Neural cell (in vitro differentiated cells): Measurements from ENCODE around the gene SIL1. TPM values are rescaled to one million over a fixed set of nuclear protein-coding genes. Genes with fewer than 3 reads are reported as not detected.
"Not testable (repeated sequence)": the region's sequence is repeated elsewhere in the genome, so short reads cannot be mapped to it uniquely, and the experiment has no call there.

Experiments used
- H2AFZ ChIP-seq: fragments of 200-600, 300-800 bp; sonication (generic), shearing (Covaris generic); 2 replicates; pipeline ENCODE4 v1.6.0; 2014; ENCODE audit warnings: low read depth, mild to moderate bottlenecking, antibody characterized with exemption, low read length, moderate library complexity
- H3F3A ChIP-seq: fragments of 200-600 bp; shearing (Covaris generic); 2 replicates; pipeline ENCODE4 v1.6.1; 2016; ENCODE audit warnings: mild to moderate bottlenecking, moderate library complexity, mixed read lengths, antibody characterized with exemption, low read length; ENCODE audit not compliant: insufficient read depth, poor library complexity, severe bottlenecking
- H3K27ac ChIP-seq: fragments of 200-600, 300-800 bp; sonication (generic), shearing (Covaris generic); 2 replicates; pipeline ENCODE4 v1.5.1; 2014; ENCODE audit warnings: mild to moderate bottlenecking, low read length, moderate library complexity
- H3K27me3 ChIP-seq: fragments of 300-800, 200-600 bp; sonication (generic), shearing (Covaris generic); 2 replicates; pipeline ENCODE4 v1.6.0; 2014; ENCODE audit warnings: mild to moderate bottlenecking, low read depth, low read length, moderate library complexity; ENCODE audit not compliant: insufficient read depth
- H3K36me3 ChIP-seq: fragments of 300-800, 200-600 bp; sonication (generic), shearing (Covaris generic); 2 replicates; pipeline ENCODE4 v1.5.1; 2014; ENCODE audit warnings: mild to moderate bottlenecking, antibody characterized with exemption, low read length, moderate library complexity; ENCODE audit not compliant: insufficient read depth
- H3K4me2 ChIP-seq: fragments of 300-800, 200-600 bp; sonication (generic), shearing (Covaris generic); 2 replicates; pipeline ENCODE4 v1.6.0; 2014; ENCODE audit warnings: mild to moderate bottlenecking, low read length
- H3K4me3 ChIP-seq: fragments of 300-800, 200-600 bp; sonication (generic), shearing (Covaris generic); 2 replicates; pipeline ENCODE4 v1.5.1; 2014; ENCODE audit warnings: mild to moderate bottlenecking, low read length, moderate library complexity
- H3K79me2 ChIP-seq: fragments of 200-600 bp; shearing (Covaris generic); replicated peaks from 2 replicates; pipeline ENCODE4 v1.6.0; 2014; ENCODE audit warnings: mild to moderate bottlenecking, low read length, moderate library complexity; ENCODE audit not compliant: insufficient read depth
- H3K9ac ChIP-seq: fragments of 300-800, 200-600 bp; sonication (generic), shearing (Covaris generic); 2 replicates; pipeline ENCODE4 v1.6.1; 2016; ENCODE audit warnings: mild to moderate bottlenecking, low read length, mixed read lengths
- H3K9me2 ChIP-seq: fragments of 200-600 bp; shearing (Covaris generic); 2 replicates; pipeline ENCODE4 v1.6.1; 2016; ENCODE audit warnings: mild to moderate bottlenecking, low read length, mixed read lengths; ENCODE audit not compliant: insufficient read depth
- H3K9me3 ChIP-seq: fragments of 200-600, 300-800 bp; sonication (generic), shearing (Covaris generic); 2 replicates; pipeline ENCODE4 v1.6.1; 2016; ENCODE audit warnings: mild to moderate bottlenecking, mixed run types, low read length, moderate library complexity, mixed read lengths
- H4K20me1 ChIP-seq: fragments of 200-600 bp; shearing (Covaris generic); 2 replicates; pipeline ENCODE4 v1.6.1; 2016; ENCODE audit warnings: mild to moderate bottlenecking, mixed run types; ENCODE audit not compliant: insufficient read depth
- CTCF ChIP-seq: fragments of 450-650 bp; IDR thresholded peaks from 2 replicates; pipeline ENCODE4 v1.5.1; 2014; ENCODE audit warnings: antibody characterized with exemption, mild to moderate bottlenecking, moderate library complexity; ENCODE audit not compliant: poor library complexity, severe bottlenecking
- EP300 ChIP-seq: fragments of 450-650 bp; conservative IDR thresholded peaks from 2 replicates; pipeline ENCODE4 v1.6.1; 2014; ENCODE audit warnings: antibody characterized with exemption, mild to moderate bottlenecking, moderate library complexity; ENCODE audit not compliant: poor library complexity, severe bottlenecking
- EZH2 ChIP-seq: fragments of 200-600, 300-800 bp; shearing (Covaris generic), sonication (generic); IDR thresholded peaks from 2 replicates; pipeline ENCODE4 v1.6.1; 2014; ENCODE audit warnings: antibody characterized with exemption, low read length, borderline replicate concordance, mild to moderate bottlenecking; ENCODE audit not compliant: insufficient read depth, poor library complexity, severe bottlenecking
- MXI1 ChIP-seq: fragments of 450-650 bp; conservative IDR thresholded peaks from 2 replicates; pipeline ENCODE4 v1.6.1; 2014; ENCODE audit warnings: antibody characterized with exemption, mild to moderate bottlenecking; ENCODE audit not compliant: poor library complexity, severe bottlenecking
- POLR2AphosphoS5 ChIP-seq: IDR thresholded peaks from 2 replicates; pipeline ENCODE4 v1.6.1; 2012
- RAD21 ChIP-seq: fragments of 450-650 bp; conservative IDR thresholded peaks from 2 replicates; pipeline ENCODE4 v1.6.1; 2014; ENCODE audit warnings: antibody characterized with exemption, mild to moderate bottlenecking, moderate library complexity
- REST ChIP-seq: IDR thresholded peaks from 2 replicates; pipeline ENCODE4 v1.6.1; 2012; ENCODE audit warnings: borderline replicate concordance
- SMC3 ChIP-seq: fragments of 450-650 bp; conservative IDR thresholded peaks from 2 replicates; pipeline ENCODE4 v1.6.1; 2014; ENCODE audit warnings: antibody characterized with exemption, mild to moderate bottlenecking, moderate library complexity; ENCODE audit not compliant: poor library complexity
- TAF1 ChIP-seq: IDR thresholded peaks from 2 replicates; pipeline ENCODE4 v1.6.1; 2012; ENCODE audit warnings: low read depth
- polyA plus RNA-seq: library from polyadenylated mRNA; depleted of rRNA; stranded (reverse); fragments of >200 nt; gene quantifications from 2 replicates; pipeline ENCODE4 v1.2.3, GENCODE V29; 2014

SIL1 gene
- polyA plus RNA-seq, 1 donor from 2014 or later = 4.7 TPM

GRCh38 chr5:139038613-139039305 is 159.4 kb downstream of the SIL1 start:
- H3K27ac ChIP-seq = no peak overlapping the region
- H3K9ac ChIP-seq = no peak overlapping the region
- H3K27me3 ChIP-seq = no peaks in the 10 kb centered on the region
- no peak overlapping the region for H3K4me2 ChIP-seq
- TF ChIP-seq EP300 = no peak
- TF ChIP-seq RAD21 = no peak
- no peak for TF ChIP-seq REST
- no peak for TF ChIP-seq MXI1
- no peak for TF ChIP-seq POLR2AphosphoS5
- TF ChIP-seq EZH2 = no peak
- no peak for TF ChIP-seq CTCF
- TF ChIP-seq SMC3 = no peak
- TF ChIP-seq TAF1 = no peak
- H3K9me2 ChIP-seq = no peaks in the 10 kb centered on the region
- H3F3A ChIP-seq = no peaks in the 10 kb centered on the region
- H4K20me1 ChIP-seq = no peaks in the 10 kb centered on the region
- no peak overlapping the region for H3K4me3 ChIP-seq
- H3K36me3 ChIP-seq = no peaks in the 10 kb centered on the region
- H2AFZ ChIP-seq = no peak overlapping the region
- no peaks in the 10 kb centered on the region for H3K9me3 ChIP-seq
- no peaks in the 10 kb centered on the region for H3K79me2 ChIP-seq

GRCh38 chr5:139037732-139038131 is 160.4 kb downstream of the SIL1 start:
- Histone ChIP-seq H3K4me3 (no peak overlapping the region), H3K79me2 (no peaks in the 10 kb centered on the region), H4K20me1 (no peaks in the 10 kb centered on the region), H3K27ac (no peak overlapping the region), H3K27me3 (no peaks in the 10 kb centered on the region), H3F3A (no peaks in the 10 kb centered on the region), H3K9me2 (no peaks in the 10 kb centered on the region), H3K9ac (no peak overlapping the region), H3K36me3 (no peaks in the 10 kb centered on the region), H2AFZ (no peak overlapping the region), H3K9me3 (no peaks in the 10 kb centered on the region), H3K4me2 (no peak overlapping the region)
- TF ChIP-seq EP300 = no peak
- no peak for TF ChIP-seq POLR2AphosphoS5
- no peak for TF ChIP-seq REST
- no peak for TF ChIP-seq TAF1
- TF ChIP-seq SMC3 = no peak
- TF ChIP-seq CTCF = no peak
- no peak for TF ChIP-seq RAD21
- TF ChIP-seq MXI1 = no peak
- no peak for TF ChIP-seq EZH2

- H3K27ac ChIP-seq = not testable (repeated sequence)
Measured at GRCh38 chr5:139036332-139036731, 161.8 kb downstream of the SIL1 start.

More at GRCh38 chr5:139036332-139036731, 161.8 kb downstream of the SIL1 start:
- H3K9ac ChIP-seq, H3K27me3 ChIP-seq, H3K4me3 ChIP-seq, H3K36me3 ChIP-seq, H3F3A ChIP-seq, H3K9me3 ChIP-seq, H2AFZ ChIP-seq, H4K20me1 ChIP-seq, H3K4me2 ChIP-seq, H3K9me2 ChIP-seq, H3K79me2 ChIP-seq: not testable (repeated sequence)
